NB4 (cell line): ENCODE measurements around the gene NUDT3.

Source experiments
- CTCF ChIP-seq: IDR thresholded peaks from one replicate; pipeline ENCODE4 v1.5.1; 2012; ENCODE audit warnings: low read depth, low read length
- MYC ChIP-seq: IDR thresholded peaks from 2 replicates; pipeline ENCODE4 v1.6.1; 2011; ENCODE audit warnings: low read depth, low read length

GRCh38 chr6:34304164-34304563, 88.3 kb downstream of the NUDT3 start:
- TF ChIP-seq CTCF (no peak), MYC (no peak)
